Activated T-cell treated with anti-CD3 and anti-CD28 coated beads, Interleukin-2, amount 50 U/mL, for 72 hours (primary cell): ENCODE data around the gene LRBA. TPM values are rescaled to one million over a fixed set of nuclear protein-coding genes. Genes with fewer than 3 reads are reported as not detected.
"Not testable (repeated sequence)": the region's sequence is repeated elsewhere in the genome, so short reads cannot be mapped to it uniquely, and the experiment has no call there.

Experiments
- ATAC-seq, 2 donors: fragments of 150-1000 bp; cut with Tn5 transposase; replicated peaks in 1 of 2; 2 replicates each; pipeline ENCODE4 v1.10.0; 2021; ENCODE audit warnings: moderate library complexity in 2 of 2, mild to moderate bottlenecking in 1 of 2
- DNase-seq, 2 donors: peaks; one replicate each; pipeline ENCODE4 v3.0.0; 2021 to 2022; ENCODE audit warnings: mixed read lengths in 1 of 2
- H3K27ac Mint-ChIP-seq: one replicate; pipeline ENCODE4 v1.8.0; 2022; ENCODE audit warnings: mild to moderate bottlenecking, moderate library complexity, mixed read lengths
- H3K27me3 Mint-ChIP-seq: one replicate; pipeline ENCODE4 v1.8.0; 2022; ENCODE audit warnings: low read depth, mixed read lengths
- H3K36me3 Mint-ChIP-seq, 2 donors: one replicate each; pipeline ENCODE4 v1.8.0; 2022; ENCODE audit warnings: mixed read lengths in 2 of 2, mild to moderate bottlenecking in 1 of 2; ENCODE audit not compliant: insufficient read depth in 2 of 2
- H3K4me1 Mint-ChIP-seq: one replicate; pipeline ENCODE4 v1.8.0; 2022; ENCODE audit warnings: low read depth, mixed read lengths
- H3K4me3 Mint-ChIP-seq, 2 donors: one replicate each; pipeline ENCODE4 v1.8.0; 2022; ENCODE audit warnings: mild to moderate bottlenecking in 2 of 2, mixed read lengths in 2 of 2, moderate library complexity in 2 of 2
- H3K9me3 Mint-ChIP-seq, 2 donors: one replicate each; pipeline ENCODE4 v1.8.0; 2022; ENCODE audit warnings: mixed read lengths in 2 of 2
- total RNA-seq, 2 donors: library from RNA; stranded (reverse); gene quantifications; one replicate each; pipeline ENCODE4 v1.2.3, GENCODE V29; 2022

Gene LRBA
- total RNA-seq, 2 donors from 2014 or later: 46.3 to 56.6 TPM

DNA sequence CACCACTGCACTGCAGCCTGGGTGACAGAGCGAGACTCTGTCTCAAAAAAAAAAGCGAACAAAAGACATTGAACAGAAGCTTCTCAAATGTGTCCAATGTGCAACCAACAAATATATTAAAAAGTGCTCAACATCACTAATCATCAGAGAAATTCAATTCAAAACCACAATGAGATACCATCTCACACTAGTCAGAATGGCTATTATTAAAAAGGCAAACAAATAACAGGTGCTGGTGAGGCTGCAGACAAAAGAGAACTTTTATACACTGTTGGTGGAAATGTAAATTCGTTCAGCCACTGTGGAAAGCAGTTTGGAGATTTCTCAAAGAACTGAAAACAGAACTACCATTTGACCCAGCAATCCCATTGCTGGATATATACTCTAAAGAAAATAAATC, 477.2 kb downstream of the LRBA start:
- not testable (repeated sequence) for H3K4me1 Mint-ChIP-seq, ATAC-seq, H3K9me3 Mint-ChIP-seq, DNase-seq, H3K36me3 Mint-ChIP-seq, H3K27ac Mint-ChIP-seq, H3K4me3 Mint-ChIP-seq, H3K27me3 Mint-ChIP-seq

DNA sequence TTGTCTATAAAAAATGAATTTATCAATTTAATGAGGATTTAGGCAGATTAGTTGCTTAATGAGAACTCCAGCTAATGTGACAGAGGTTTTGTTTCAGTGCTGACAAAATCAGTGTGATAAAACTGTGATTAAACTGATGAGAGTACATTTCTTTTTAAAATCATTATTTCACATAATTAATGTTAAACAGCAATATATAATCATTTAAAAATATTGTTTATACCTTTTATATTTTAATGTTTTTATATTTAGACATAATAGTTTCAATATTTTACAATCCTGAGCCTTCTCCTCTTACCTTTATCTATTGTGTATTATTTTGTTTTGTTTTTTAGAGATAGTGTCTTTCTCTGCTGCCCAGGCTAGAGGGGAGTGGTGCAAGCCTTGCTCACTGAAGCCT, 480.3 kb downstream of the LRBA start:
- Mint-ChIP-seq H3K4me1 (no peaks in the 10 kb centered on the region), H3K36me3 (no peaks in the 10 kb centered on the region), H3K9me3 (no peaks in the 10 kb centered on the region), H3K27ac (no peak overlapping the region), H3K4me3 (no peak overlapping the region), H3K27me3 (no peaks in the 10 kb centered on the region)
- ATAC-seq (no peak), DNase-seq (no peak)

DNA sequence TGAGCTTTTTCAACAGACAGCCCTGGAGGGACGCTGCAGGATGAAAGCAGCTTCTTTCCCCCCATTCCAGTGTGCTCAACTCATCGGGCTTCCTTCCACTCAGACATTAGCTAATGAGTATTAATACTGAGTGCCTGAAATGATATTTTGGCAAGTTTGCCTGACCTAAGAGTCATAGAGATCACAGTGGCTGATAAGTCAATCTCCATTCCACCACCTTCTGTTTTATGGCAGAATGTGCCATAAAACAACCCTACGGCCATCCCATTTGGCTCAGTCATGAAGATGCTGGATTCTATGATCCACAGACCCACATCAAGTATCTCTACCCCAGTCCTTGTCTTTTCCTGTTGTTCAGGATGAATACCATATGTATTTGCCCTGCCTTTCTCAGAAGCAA, 481.4 kb downstream of the LRBA start:
- no peaks in the 10 kb centered on the region for H3K36me3 Mint-ChIP-seq
- no peak overlapping the region for H3K4me3 Mint-ChIP-seq
- ATAC-seq (no peak), DNase-seq (no peak)
- no peaks in the 10 kb centered on the region for H3K27me3 Mint-ChIP-seq
- H3K9me3 Mint-ChIP-seq: no peaks in the 10 kb centered on the region
- H3K4me1 Mint-ChIP-seq: no peaks in the 10 kb centered on the region
- no peak overlapping the region for H3K27ac Mint-ChIP-seq

DNA sequence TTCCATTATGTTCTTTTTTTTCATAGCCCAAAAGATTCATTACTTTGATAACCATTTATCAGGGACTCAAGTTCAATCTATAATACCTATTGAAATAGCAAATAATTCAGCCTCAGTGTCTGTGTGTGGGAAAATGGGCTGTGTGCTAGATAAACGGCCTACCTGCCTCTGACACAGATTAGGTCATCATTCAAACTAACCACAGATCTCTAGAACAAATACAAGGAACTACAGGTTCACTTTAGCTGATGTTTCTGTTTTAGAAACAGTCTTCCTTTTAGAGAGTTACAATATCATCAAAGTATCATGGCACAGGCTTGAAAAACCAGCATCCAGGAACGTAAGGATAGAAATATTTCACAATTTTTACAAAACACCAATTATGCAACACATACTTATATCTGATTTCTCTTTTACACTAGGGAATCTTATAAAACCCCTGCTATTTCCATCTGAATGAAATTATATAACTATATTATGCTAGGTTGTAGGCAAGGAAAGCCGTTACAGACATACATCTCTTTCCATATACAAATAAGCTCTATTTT, 489.7 kb downstream of the LRBA start:
- H3K9me3 Mint-ChIP-seq: peaks cover 0 to 1% of the 10 kb centered on the region in 2 donors
- no peak overlapping the region for H3K4me3 Mint-ChIP-seq
- H3K4me1 Mint-ChIP-seq: no peaks in the 10 kb centered on the region
- no peak overlapping the region for H3K27ac Mint-ChIP-seq
- H3K36me3 Mint-ChIP-seq: peaks cover 2 to 3% of the 10 kb centered on the region in 2 donors
- no peaks in the 10 kb centered on the region for H3K27me3 Mint-ChIP-seq
- ATAC-seq: no peak
- no peak for DNase-seq

DNA sequence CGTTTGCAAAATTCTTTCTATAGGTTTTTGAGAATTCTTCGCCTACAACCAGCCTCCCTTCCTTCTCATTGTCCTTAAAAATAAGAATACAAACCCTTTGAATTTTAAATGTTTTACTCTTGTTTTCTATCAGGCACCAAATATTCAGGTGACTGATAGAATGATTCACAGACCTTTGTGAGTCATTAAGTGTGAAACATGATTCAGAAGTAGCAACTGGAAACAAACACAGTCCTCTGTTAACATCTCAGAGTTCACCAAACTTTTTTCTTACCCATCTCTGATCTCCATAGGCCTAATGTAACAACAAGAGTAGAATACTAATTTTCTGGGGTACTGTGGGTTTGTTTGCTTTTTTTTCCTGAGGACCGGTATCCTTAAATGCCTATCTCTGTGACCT, 496.5 kb downstream of the LRBA start:
- ATAC-seq (peak; percentile 96 to 97), DNase-seq (no peak)
- Mint-ChIP-seq H3K36me3 (peaks cover 3 to 6% of the 10 kb centered on the region in 2 donors), H3K4me1 (peaks cover 24% of the 10 kb centered on the region), H3K27ac (peak overlapping the region; percentile 83), H3K4me3 (peak overlapping the region in 1 of 2 donors; percentile 67), H3K9me3 (peaks cover 0 to 2% of the 10 kb centered on the region in 2 donors), H3K27me3 (no peaks in the 10 kb centered on the region)

DNA sequence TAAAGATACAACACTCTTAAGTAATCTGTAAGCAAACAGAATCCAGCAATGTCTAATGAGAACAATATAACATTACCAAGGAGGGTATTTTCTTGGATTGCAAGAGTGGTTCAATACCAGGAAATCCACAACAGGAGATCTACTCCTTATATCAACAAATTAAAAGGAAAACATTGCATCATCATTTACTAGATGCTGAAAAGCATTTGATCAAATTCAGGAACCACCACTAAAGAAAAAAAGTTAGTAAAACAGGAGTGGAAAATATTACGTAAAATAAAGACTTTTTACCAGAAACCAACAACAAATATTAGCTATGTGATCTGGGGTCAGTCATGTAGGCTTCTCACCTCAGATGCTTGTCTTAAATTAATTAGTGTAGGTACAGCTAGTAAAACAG, 499.9 kb downstream of the LRBA start:
- Mint-ChIP-seq H3K27ac (no peak overlapping the region), H3K4me1 (peaks cover 24% of the 10 kb centered on the region), H3K36me3 (peaks cover 0 to 6% of the 10 kb centered on the region in 2 donors), H3K27me3 (no peaks in the 10 kb centered on the region), H3K4me3 (no peak overlapping the region), H3K9me3 (peaks cover 2% of the 10 kb centered on the region in 2 donors)
- ATAC-seq (no peak), DNase-seq (no peak)

DNA sequence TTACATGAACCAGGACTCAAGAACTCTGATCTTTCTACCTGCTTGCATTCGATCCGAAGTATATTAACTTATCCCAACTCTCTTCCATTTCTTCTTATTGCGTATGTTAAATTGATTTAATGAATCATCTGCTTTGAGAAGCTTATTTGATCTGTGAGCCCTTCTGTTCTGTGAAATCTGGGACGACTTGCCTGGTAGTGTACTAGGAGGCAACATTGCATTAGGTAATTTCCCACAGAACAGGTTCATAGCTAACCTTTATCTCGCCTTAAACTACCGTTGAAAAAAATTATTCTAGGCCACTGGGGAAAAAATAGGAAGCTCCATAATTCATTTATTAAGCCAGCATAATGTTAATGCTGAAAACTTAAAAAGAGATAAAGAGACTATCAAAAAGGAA, 500.4 kb downstream of the LRBA start:
- Mint-ChIP-seq H3K9me3 (peaks cover 2% of the 10 kb centered on the region in 2 donors), H3K4me3 (no peak overlapping the region), H3K36me3 (peaks cover 0 to 6% of the 10 kb centered on the region in 2 donors), H3K27me3 (no peaks in the 10 kb centered on the region), H3K27ac (no peak overlapping the region), H3K4me1 (peaks cover 21% of the 10 kb centered on the region)
- ATAC-seq: no peak
- DNase-seq: no peak

DNA sequence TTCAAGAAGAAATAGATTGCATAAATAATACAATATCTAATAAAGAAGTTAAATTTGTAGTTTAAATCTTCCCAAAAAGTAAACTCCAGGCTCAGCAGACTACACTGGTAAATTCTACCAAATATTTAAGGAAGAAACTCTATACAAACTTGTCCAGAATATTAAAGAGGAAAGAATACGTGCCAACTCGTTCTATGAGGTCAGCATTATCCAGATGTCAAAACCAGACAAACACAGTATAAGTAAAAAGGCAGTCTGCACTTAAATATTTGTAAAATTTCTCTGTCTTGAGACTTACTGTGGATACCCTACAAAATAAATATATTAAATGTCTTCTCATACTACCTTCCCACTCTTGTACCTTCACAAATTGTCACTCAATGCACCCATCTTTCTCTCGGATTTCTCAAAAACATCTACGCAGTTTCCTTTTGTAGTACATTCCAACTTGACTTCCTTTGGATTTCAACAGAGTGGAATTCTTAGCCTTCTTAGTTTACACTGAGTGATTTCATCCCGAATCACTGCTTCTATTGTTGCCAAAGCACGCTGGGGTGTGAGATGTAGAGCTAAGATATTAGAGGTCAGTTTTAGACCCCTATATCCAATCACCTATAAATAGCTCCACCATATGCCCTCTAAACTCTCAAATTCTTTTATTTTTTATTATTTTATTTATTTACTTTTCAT, 504.8 kb downstream of the LRBA start:
- Mint-ChIP-seq H3K36me3 (peaks cover 8 to 16% of the 10 kb centered on the region in 2 donors), H3K4me1 (no peaks in the 10 kb centered on the region), H3K27me3 (no peaks in the 10 kb centered on the region), H3K9me3 (peaks cover 5 to 6% of the 10 kb centered on the region in 2 donors), H3K27ac (no peak overlapping the region), H3K4me3 (no peak overlapping the region)
- ATAC-seq (no peak), DNase-seq (no peak)

DNA sequence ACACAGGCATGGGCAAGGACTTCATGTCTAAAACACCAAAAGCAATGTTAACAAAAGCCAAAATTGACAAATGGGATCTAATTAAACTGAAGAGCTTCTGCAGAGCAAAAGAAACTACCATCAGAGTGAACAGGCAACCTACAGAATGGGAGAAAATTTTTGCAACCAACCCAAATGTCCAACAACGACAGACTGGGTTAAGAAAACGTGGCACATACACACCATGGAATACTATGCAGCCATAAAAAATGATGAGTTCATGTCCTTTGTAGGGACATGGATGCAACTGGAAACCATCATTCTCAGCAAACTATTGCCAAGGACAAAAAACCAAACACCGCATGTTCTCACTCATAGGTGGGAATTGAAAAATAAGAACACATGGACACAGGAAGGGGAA, 507.4 kb downstream of the LRBA start:
- H3K9me3 Mint-ChIP-seq, ATAC-seq, DNase-seq, H3K27ac Mint-ChIP-seq, H3K4me3 Mint-ChIP-seq, H3K27me3 Mint-ChIP-seq, H3K4me1 Mint-ChIP-seq: not testable (repeated sequence)
- peaks cover 13 to 18% of the 10 kb centered on the region in 2 donors for H3K36me3 Mint-ChIP-seq

DNA sequence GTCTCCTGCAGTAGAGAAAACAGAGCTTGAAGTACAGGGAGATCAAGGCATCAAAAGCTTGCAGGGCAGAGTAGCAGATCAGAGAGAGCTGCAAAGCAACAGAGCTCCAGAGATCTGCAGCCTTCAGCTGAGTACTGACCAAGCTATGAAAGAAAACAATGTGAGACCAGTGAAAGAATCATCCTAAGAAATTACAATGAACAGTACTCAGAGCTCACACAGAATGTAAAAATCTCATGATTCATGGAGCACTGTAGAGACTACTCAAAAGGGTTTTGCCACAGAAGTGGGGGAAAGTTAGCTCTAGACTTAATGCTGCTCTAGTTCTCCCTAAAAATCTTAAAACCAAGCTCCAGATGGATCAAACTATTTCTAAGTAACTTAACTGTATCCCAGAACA, 513.1 kb downstream of the LRBA start:
- ATAC-seq: no peak
- peaks cover 13 to 15% of the 10 kb centered on the region in 2 donors for H3K36me3 Mint-ChIP-seq
- H3K4me3 Mint-ChIP-seq: no peak overlapping the region

DNA sequence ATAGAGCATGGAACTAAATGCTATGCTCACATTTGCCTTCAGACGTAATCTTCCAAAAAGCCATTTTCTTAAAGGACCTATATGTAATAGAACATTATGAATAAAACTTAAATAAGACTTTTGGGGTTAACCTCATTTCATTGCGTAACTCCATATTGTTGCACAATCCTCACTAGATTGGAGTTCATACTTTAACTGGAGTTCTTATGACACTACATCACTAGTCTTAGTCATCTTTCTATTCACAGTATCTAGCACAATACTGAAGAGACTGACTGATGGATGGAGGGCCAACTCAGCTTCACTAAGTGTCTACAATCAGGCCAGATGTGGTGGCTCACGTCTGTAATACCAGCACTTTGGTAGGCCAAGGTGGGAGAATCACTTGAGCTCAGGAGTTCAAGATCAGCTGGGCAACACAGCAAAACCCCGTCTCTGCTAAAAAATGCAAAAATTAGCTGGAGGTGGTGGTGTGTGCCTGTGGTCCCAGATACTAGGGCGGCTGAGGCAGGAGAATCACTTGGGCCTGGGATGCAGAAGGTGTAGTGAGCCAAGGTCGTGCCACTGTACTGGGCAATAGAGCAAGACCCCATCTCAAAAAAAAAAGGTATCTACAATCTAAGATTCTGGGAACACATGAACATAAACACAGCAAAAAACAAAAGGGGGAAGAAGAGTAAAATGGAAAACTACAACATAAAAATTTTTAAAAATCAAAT, 513.9 kb downstream of the LRBA start:
- ATAC-seq: no peak
- H3K9me3 Mint-ChIP-seq: peaks cover 3% of the 10 kb centered on the region in 2 donors
- no peak overlapping the region for H3K27ac Mint-ChIP-seq
- DNase-seq: no peak
- no peak overlapping the region for H3K4me3 Mint-ChIP-seq
- H3K4me1 Mint-ChIP-seq: peaks cover 10% of the 10 kb centered on the region
- H3K36me3 Mint-ChIP-seq: peaks cover 10 to 15% of the 10 kb centered on the region in 2 donors
- no peaks in the 10 kb centered on the region for H3K27me3 Mint-ChIP-seq

More for the DNA sequence above, 513.1 kb downstream of the LRBA start:
- peaks cover 3% of the 10 kb centered on the region in 2 donors for H3K9me3 Mint-ChIP-seq
- peaks cover 10% of the 10 kb centered on the region for H3K4me1 Mint-ChIP-seq
- H3K27me3 Mint-ChIP-seq: no peaks in the 10 kb centered on the region
- H3K27ac Mint-ChIP-seq: no peak overlapping the region
- DNase-seq: no peak

DNA sequence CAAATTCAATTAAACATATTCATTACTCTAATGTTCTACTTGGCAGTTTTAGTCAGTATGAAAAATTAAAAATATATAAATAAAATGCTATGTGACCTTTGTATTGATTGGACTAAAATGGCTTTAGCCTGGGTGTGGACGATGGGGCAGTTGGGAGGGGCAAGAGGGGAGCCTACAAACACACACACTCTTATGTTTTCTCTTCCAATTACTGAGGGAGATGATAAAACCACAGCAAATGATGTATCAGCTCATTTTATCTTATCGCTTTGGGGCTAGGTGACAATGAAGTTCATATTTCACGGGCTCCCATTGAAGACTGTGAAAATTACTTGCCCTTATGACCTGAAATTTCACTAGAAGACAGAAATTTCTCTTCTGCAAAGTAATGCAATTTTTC, 517.5 kb downstream of the LRBA start:
- peaks cover 5% of the 10 kb centered on the region in 2 donors for H3K36me3 Mint-ChIP-seq
- peaks cover 10% of the 10 kb centered on the region for H3K4me1 Mint-ChIP-seq
- ATAC-seq (no peak), DNase-seq (no peak)
- H3K4me3 Mint-ChIP-seq: no peak overlapping the region
- no peaks in the 10 kb centered on the region for H3K9me3 Mint-ChIP-seq
- H3K27ac Mint-ChIP-seq: no peak overlapping the region
- no peaks in the 10 kb centered on the region for H3K27me3 Mint-ChIP-seq

DNA sequence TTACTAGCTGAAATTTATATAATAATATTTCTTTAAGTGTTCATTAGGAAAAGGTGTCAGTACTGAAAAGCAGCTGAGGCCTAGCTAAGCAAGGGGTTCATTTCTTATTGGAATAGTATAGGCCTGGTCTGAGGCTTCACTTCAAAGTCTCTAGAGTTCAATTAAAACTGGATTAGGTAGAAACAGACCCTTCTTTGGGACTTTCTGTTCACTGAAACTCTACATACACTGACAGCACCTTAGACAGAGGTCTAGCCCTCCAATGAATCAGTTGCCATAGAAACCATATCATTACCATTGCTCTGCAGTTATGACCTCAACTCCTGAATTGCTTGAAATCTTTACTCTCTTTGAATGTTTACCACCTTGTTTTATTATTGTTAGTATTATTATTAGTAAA, 519.5 kb downstream of the LRBA start:
- no peak overlapping the region for H3K27ac Mint-ChIP-seq
- DNase-seq (no peak), ATAC-seq (no peak)
- no peaks in the 10 kb centered on the region for H3K9me3 Mint-ChIP-seq
- no peak overlapping the region for H3K4me3 Mint-ChIP-seq
- H3K36me3 Mint-ChIP-seq: no peaks in the 10 kb centered on the region
- H3K27me3 Mint-ChIP-seq: no peaks in the 10 kb centered on the region
- peaks cover 13% of the 10 kb centered on the region for H3K4me1 Mint-ChIP-seq
